NCI-H1092 (cell line): ENCODE results near the gene TIGD4.

Source experiments
- DNase-seq: peaks from one replicate; lab custom pipeline; 2025; lab: John Stamatoyannopoulos, UW

TIGD4 gene

DNA sequence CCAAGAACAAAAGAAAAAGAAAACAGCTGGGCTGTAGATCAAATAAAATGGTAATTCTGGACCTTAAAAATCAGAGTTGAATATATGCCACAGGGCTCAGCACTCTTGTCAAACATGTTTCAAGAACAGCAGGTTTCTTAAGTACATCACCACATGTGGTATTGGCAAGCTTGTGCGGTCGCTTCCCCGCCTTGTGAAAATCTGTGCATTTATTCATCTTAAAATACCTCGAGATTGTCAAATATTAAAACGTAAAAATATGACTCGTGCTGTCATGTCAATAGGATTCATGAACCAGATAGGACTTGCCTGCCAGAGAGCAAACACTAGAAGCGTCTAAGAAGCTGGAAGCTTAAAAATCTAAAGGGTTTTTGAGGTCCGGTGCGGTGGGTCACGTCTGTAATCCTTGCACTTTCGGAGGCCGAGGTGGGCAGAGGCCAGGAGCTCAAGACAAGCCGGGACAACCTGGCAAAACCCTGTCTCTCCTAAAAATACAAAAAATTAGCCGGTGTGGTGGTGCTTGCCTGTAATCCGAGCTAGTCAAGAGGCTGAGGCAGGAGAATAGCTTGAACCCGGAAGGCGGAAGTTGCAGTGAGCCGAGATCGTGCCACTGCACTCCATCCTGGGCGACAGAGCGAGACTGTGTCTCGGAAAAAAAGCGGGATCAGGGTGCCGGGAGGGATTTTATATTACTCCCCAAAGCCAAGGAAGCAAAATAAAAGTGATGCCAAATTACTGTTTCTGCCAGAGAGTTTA, 59.6 kb downstream of the TIGD4 start:
- DNase-seq, result peak; percentile 31
